ENCODE measurements around the gene BORCS5. TPM values are rescaled to one million over a fixed set of nuclear protein-coding genes. Genes with fewer than 3 reads are reported as not detected.

Gene BORCS5
- total RNA-seq, 1 experiment from 2014 or later = 7.8 TPM

DNA sequence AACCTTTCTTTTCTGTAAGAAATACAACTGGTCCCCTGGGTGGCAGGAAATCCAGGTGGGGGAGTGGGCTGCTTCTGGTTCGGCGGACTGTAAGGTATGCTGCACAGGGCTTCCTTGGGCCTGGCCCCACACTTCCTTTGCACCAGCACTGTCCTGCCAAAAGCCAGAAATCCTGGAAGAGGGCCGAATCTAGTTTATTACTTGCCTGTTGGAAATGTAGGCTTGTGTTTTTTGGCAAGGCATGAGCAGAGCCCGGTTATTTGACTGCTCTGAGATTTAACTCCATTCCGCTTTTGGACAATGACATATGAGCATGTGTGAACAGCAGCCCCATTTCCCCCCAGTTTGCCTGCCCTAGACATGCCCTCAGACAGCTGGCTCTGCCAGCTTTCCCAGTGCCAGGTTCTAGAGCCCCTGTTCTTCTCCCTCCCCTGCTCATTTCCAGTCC is 86.6 kb downstream of the BORCS5 start:
- ChIA-PET POLR2A (interaction anchor here (0.7 kb wide), 1 partner anchor 11 kb away, joined by 3 read pairs; no protein-coding TSS in a partner anchor), CTCF (no interaction called here)
- DNase-seq (ENCODE audit: low read depth, low spot score) (no peak), ATAC-seq (no peak)
- in situ Hi-C loops (cut with HindIII; ENCODE audit: low pct_unique_long_range_greater_than_20kb, low sequenced_read_pairs) (no loop called here), intact Hi-C loops (cut with micrococcal nuclease; ENCODE audit: unreplicated experiment) (no loop called here)
- Histone ChIP-seq H3K4me3 (ENCODE audit: low read depth in 2 of 2, low read length in 2 of 2) (no peak overlapping the region), H3K9me3 (ENCODE audit: control insufficient read depth, insufficient read depth, low read depth, low read length) (no peaks in the 10 kb centered on the region), H3K27me3 (ENCODE audit: control insufficient read depth, insufficient read depth, low read length) (no peaks in the 10 kb centered on the region), H3K36me3 (ENCODE audit: control insufficient read depth, insufficient read depth, low read length) (no peaks in the 10 kb centered on the region), H3K4me1 (ENCODE audit: control insufficient read depth, insufficient read depth, low read length) (no peaks in the 10 kb centered on the region), H3K27ac (ENCODE audit: low read length) (no peak overlapping the region)
- BruUV-seq (replicated peaks) = no TSS peak
- TF ChIP-seq POLR2AphosphoS5 (IDR thresholded peaks at IDR 0.05; ENCODE audit: low read depth, low read length) (no peak), SIN3A (IDR thresholded peaks at IDR 0.05; ENCODE audit: borderline replicate concordance, insufficient read depth, low read depth, low read length) (no peak), TCF7L2 (IDR thresholded peaks at IDR 0.05; ENCODE audit: low read depth, low read length) (no peak)
- TF ChIP-seq, protein P1, sequence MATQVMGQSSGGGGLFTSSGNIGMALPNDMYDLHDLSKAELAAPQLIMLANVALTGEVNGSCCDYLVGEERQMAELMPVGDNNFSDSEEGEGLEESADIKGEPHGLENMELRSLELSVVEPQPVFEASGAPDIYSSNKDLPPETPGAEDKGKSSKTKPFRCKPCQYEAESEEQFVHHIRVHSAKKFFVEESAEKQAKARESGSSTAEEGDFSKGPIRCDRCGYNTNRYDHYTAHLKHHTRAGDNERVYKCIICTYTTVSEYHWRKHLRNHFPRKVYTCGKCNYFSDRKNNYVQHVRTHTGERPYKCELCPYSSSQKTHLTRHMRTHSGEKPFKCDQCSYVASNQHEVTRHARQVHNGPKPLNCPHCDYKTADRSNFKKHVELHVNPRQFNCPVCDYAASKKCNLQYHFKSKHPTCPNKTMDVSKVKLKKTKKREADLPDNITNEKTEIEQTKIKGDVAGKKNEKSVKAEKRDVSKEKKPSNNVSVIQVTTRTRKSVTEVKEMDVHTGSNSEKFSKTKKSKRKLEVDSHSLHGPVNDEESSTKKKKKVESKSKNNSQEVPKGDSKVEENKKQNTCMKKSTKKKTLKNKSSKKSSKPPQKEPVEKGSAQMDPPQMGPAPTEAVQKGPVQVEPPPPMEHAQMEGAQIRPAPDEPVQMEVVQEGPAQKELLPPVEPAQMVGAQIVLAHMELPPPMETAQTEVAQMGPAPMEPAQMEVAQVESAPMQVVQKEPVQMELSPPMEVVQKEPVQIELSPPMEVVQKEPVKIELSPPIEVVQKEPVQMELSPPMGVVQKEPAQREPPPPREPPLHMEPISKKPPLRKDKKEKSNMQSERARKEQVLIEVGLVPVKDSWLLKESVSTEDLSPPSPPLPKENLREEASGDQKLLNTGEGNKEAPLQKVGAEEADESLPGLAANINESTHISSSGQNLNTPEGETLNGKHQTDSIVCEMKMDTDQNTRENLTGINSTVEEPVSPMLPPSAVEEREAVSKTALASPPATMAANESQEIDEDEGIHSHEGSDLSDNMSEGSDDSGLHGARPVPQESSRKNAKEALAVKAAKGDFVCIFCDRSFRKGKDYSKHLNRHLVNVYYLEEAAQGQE (IDR thresholded peaks at IDR 0.05; ENCODE audit: insufficient read depth in 1 of 2, low read depth in 2 of 2, low read length in 1 of 2) = no peak
- TF ChIP-seq, protein P2, sequence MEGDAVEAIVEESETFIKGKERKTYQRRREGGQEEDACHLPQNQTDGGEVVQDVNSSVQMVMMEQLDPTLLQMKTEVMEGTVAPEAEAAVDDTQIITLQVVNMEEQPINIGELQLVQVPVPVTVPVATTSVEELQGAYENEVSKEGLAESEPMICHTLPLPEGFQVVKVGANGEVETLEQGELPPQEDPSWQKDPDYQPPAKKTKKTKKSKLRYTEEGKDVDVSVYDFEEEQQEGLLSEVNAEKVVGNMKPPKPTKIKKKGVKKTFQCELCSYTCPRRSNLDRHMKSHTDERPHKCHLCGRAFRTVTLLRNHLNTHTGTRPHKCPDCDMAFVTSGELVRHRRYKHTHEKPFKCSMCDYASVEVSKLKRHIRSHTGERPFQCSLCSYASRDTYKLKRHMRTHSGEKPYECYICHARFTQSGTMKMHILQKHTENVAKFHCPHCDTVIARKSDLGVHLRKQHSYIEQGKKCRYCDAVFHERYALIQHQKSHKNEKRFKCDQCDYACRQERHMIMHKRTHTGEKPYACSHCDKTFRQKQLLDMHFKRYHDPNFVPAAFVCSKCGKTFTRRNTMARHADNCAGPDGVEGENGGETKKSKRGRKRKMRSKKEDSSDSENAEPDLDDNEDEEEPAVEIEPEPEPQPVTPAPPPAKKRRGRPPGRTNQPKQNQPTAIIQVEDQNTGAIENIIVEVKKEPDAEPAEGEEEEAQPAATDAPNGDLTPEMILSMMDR (IDR thresholded peaks at IDR 0.05) = no peak

DNA sequence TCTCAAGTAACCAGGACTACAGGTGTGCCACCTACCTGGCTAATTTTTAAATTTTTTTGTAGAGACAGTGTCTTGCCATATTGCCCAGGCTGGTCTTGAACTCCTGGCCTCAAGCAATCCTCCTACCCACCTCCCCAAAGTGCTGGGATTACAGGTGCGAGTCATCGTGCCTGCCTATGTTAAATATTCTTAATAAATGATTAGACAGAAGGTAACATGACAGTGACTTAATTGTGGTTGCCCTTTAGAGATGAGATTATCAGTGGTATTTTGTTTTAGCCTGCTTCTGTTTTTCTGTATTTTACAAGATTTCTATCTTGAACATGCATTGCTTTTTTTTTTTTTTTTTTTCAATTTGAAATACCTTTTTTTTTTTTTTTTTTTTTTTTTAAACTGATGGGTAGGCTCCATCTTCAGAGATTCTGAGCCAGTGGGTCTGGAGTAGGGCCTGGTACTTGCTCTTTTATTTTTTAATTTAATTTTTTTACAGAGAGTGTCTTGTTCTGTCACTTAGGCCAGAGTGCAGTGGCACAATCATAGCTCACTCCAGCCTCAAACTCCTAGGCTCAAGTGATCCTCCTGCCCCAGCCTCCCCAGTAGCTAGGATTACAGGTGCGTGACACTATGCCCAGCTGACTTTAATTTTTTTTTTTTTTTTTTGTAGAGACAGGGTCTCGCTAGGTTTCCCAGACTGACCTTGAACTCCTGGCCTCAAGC is 88.4 kb downstream of the BORCS5 start:
- in situ Hi-C loops (cut with HindIII; ENCODE audit: low pct_unique_long_range_greater_than_20kb, low sequenced_read_pairs) (no loop called here), intact Hi-C loops (cut with micrococcal nuclease; ENCODE audit: unreplicated experiment) (no loop called here)
- DNase-seq (ENCODE audit: low read depth, low spot score) (no peak), ATAC-seq (no peak)
- no peaks in the 10 kb centered on the region for H3K27me3 ChIP-seq (ENCODE audit: control insufficient read depth, insufficient read depth, low read length)
- no peaks in the 10 kb centered on the region for H3K9me3 ChIP-seq (ENCODE audit: control insufficient read depth, insufficient read depth, low read depth, low read length)
- TF ChIP-seq, protein P2 (IDR thresholded peaks at IDR 0.05) = no peak
- no peak overlapping the region for H3K27ac ChIP-seq (ENCODE audit: low read length)
- H3K4me3 ChIP-seq (ENCODE audit: low read depth in 2 of 2, low read length in 2 of 2) = no peak overlapping the region
- POLR2A ChIA-PET = no interaction called here
- no peaks in the 10 kb centered on the region for H3K4me1 ChIP-seq (ENCODE audit: control insufficient read depth, insufficient read depth, low read length)
- BruUV-seq (replicated peaks) = no TSS peak
- no peaks in the 10 kb centered on the region for H3K36me3 ChIP-seq (ENCODE audit: control insufficient read depth, insufficient read depth, low read length)
- CTCF ChIA-PET = no interaction called here

All from Panc1 (cell line).